Measurements from ENCODE around the gene ALOX15B.

- TF ChIP-seq EP300 (IDR thresholded peaks at IDR 0.05; ENCODE audit: borderline replicate concordance in 1 of 2, control insufficient read depth in 1 of 2, low read depth in 2 of 2, low read length in 2 of 2) (no peak), POLR2A (IDR thresholded peaks at IDR 0.05; ENCODE audit: low read depth, low read length) (no peak), RB1 (IDR thresholded peaks at IDR 0.05; ENCODE audit: borderline replicate concordance) (no peak), BCL11A (IDR thresholded peaks at IDR 0.05; ENCODE audit: low read depth, low read length) (no peak)
- TF ChIP-seq, protein P1, sequence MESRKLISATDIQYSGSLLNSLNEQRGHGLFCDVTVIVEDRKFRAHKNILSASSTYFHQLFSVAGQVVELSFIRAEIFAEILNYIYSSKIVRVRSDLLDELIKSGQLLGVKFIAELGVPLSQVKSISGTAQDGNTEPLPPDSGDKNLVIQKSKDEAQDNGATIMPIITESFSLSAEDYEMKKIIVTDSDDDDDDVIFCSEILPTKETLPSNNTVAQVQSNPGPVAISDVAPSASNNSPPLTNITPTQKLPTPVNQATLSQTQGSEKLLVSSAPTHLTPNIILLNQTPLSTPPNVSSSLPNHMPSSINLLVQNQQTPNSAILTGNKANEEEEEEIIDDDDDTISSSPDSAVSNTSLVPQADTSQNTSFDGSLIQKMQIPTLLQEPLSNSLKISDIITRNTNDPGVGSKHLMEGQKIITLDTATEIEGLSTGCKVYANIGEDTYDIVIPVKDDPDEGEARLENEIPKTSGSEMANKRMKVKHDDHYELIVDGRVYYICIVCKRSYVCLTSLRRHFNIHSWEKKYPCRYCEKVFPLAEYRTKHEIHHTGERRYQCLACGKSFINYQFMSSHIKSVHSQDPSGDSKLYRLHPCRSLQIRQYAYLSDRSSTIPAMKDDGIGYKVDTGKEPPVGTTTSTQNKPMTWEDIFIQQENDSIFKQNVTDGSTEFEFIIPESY (IDR thresholded peaks at IDR 0.05): no peak
These were observed 14.7 kb downstream of the ALOX15B start for GRCh38 chr17:8053600-8053999.
